NAMALWA (cell line): ENCODE data around the gene CSNK1D.

Source experiments
- DNase-seq: peaks from one replicate; pipeline ENCODE4 v3.0.0-alpha.2; 2015; ENCODE audit warnings: low spot score

Gene CSNK1D

DNA sequence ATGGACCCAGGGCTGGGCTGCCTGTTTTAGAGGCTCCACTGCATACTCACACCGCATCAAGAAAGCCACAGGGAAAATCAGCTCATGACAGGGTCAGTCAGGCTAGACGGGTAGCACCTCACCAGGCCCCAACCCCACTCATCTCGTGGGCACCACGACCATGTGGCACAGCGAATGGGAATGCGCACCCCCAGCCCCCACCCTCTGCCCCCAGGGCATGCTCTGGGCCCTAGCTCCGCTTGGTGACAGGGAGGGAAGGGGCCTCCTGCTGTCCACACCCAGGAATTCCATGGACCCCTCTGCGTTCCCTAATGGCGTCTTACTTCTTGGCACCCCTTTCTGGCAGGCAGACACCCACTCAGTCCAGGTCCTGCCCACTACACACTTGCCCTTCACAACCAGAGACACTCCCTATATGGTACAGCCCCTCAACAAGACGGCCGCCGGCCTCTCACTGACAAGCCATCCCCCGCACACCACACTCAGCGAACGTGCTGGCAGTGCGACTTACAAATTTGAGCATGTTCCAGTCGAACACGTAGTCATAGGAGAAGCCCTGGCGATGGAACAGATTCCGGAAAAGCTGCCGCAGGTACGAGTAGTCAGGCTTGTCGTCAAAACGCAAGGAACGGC lies 22.5 kb downstream of the CSNK1D start:
- no peak for DNase-seq

DNA sequence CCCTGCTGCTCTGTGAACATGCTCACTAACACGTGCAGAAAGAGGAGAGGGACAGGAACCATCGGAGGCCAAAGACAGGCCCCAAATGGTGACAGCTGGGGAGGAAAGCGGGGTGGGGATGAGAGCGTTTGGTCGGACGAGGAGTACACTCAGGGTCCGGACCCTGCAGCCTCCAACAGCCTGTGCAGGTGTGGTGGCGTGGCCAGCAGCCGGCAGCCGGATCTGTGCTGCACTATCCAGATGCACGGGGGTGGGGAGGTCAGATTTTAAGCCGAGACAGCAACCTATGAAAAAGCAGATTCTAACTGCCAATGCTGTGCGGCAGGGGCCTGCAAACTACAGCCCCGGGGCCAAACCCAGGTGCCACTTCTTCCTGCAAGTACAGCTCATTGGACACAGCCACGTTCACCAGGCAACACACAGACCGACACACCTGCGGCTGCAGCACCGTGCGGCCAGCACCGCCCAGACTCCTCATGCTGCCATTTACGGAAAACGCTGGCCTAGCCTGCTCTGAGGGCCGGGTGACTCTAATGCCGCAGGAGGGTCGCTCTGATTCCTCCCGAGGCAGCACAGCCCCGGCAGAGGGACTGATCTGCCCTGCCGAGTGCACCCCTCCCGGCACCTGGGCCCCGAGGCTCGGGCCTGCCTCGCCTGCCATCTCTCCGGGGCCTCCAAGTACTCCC lies 23.5 kb downstream of the CSNK1D start:
- no peak for DNase-seq

DNA sequence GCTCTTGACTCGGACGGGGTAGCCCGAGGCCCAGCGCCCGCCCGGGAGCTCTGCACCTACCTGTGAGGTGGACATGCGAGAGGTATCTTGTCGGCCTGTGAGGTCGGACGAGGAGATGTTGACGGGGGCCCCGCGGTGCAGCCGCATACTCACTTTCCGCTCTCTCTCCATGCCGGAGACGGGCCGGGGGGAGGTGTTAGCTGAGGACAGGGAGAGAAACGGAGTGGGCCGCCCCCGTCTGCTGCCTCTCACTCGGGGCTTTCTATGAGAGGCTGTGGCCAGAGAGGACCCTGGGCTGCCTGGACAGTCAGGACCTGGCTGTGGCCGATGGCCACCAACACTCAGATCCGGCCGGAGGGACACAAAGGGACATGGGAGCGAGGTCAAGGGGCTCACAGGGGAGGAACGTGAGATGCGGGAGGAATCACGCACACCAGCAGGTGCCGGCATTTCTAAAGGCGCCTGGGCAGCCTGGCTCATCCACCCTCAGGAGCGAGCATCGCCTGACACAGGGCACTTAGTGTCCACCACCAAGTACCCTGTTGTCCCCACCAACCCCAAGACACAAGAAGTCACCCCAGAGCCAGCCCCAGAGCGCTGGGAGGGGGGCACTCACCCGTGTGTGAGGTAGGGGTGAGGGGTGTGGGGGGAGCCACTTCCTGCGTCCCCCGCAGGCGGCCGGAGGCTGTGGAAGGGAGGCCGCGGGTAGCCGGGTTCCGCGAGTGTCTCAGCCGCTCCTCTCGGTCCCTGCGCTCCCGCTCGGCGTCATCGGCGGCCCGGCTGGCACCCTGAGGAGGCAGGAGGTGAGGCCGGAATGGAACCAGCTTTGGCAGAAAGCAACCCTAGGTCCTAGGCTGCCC lies 24.5 kb downstream of the CSNK1D start:
- DNase-seq = no peak

DNA sequence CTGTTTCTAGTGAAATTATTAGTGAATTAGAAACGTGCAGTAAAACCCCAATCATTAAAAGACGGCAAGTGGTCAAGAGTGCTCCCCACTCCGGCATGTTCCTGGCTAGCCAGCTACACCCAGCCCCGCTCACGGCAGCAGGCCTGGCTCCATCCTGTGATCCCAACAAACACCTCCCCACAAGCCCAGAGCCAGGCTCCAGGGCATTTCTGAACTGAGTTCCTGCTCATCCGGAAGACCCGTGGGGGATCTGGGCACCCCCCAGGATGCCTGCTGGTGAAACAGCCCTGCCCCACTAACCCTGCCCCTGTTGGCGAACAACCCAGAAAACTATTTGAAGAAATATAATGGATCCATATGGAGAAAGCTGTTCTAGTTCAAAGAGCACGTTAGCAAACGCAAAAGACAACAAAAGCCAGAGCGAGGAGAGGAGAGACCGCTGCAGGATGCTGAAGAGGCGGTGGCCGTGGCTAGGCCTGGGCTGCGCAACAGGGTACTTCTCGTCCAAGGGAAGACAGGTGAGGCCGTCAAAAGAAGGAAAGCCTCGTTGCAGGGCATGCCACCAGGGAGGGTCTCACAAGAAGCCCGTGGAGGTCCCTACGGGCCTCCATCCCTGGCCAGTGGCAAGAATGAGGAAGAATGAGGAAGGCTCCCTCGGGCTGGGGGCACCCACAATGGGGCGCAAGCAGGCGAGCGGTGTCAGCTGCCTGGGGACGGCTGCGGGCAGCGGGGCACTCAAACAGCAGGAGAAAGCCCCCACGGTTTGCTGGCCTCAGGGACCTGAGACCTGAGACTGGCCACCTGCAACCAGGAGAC lies 25.4 kb downstream of the CSNK1D start:
- no peak for DNase-seq

DNA sequence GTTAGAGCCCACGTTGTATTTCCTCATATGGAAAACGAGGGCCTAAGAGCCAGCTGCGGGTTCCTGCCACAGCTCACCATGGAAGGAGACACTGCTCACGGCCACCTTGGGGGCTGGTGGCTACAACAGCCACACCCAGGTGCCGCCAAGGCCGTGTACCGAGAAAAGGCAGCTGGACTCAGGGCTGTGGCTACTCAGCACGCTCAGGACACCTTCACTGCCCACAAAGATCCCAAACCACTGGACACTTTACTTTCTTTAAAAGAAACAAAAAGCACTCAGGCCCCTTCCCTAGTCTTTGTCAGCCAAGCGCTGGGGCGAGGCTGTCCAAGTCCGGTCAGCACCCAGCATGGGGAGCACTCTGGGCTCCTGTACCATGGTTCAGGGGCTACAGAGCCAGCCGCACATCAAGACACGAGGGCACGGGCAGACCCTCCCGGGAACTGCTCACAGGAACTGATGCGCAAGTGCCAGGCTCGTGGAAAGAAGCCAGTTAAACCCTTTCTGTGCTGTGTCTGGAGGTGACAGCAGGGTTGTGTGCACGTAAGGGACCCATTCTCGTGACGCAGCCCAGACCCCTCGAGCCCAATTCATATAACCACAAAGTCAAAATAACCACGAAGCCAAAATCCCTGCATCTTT lies 26.2 kb downstream of the CSNK1D start:
- no peak for DNase-seq

DNA sequence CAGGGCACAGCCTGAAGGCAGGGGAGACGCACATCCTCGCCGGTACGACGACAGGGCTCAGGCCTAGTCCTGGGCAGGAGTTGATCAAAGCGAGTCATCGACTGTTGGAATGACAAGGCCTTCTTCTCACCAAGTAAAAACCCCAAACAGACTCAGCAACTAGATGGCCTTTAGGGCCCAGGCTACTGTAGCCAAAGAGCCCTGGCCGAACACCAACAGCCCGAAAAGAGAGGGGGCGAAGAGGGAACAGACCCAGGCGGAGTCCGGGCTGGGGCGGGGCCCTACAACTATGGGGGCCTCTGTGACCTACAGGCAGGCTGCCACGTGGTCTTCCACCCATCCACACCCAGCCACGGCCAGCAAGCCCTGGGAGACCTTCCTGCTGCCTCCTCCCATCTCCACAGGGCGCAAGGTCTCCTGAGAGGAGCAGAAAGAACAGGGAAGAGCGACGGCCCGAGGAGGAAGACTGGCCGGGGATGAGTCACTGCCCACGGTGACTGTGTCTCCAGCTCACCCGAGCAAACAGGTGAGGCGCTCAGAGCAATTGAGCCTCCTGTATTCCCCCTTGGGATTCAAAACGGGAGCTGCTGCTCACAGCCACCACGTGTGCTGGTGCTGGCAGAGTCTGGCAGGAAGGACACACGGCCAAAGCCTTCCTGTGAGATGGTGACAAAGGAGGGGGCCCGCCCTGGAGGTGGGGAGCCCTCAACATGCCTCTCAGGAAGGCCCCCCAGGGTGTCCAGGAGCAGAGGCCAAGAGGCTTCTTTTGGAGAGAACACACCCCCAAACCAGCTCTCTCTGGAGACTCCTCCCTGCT lies 26.9 kb downstream of the CSNK1D start:
- no peak for DNase-seq

DNA sequence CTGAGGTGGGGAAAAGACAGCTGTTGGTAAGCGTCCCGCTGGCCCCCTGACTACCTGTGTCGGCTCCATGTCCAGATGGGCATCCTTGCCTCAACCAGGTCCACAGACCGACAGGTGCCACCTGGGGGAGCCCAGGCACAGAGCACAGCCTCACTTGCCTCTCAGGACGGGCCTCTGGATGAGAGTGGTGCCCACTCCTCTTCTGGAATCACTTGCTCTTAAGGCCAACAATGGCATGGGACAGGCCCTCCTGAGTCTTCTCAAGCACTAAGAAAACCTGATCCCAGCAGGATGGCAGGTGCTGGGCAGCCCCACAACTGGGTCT lies 27.5 kb downstream of the CSNK1D start:
- DNase-seq = no peak

DNA sequence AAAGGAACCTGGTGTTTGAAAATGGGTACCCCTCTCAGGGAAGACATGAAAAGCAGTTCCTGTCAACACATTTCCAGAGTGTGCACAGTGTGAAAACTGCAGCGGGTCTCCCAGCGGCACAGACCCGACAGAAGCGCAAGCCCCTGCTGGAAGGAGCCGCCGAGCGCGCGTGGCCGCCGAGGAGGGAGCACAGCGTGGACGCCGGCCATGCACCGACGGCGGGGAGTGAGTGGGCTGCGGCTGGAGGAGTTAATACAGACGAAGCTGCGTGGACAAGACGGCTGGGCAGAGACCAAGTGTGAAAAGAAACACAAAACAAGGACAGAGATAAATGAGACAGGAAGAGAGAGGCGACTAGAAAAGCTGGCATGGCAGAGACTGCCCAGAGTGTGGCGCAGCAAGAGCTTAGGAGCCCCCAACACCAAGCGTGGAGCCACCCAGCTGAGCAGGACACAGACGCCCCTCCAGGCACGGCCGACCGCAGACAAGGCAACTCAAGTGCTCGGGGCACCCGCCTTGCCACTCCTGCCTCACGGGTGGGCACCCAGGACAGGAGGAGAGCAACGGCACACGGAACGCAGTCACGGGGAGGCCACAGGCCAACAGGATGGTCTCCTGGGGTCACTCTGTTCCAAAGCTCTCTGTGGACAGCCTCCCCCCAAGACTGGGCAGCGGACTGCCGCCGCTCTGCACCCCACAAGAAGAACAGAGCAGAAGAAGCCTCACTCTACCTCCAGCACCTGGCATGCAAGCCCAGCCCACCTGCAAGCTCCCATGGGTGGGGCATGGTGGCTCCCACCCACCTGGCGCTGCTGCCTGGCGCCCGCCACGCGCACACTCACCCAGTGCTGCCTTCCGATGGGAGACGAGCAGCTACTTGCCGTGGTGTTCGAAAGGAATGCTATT lies 28.1 kb downstream of the CSNK1D start:
- no peak for DNase-seq

DNA sequence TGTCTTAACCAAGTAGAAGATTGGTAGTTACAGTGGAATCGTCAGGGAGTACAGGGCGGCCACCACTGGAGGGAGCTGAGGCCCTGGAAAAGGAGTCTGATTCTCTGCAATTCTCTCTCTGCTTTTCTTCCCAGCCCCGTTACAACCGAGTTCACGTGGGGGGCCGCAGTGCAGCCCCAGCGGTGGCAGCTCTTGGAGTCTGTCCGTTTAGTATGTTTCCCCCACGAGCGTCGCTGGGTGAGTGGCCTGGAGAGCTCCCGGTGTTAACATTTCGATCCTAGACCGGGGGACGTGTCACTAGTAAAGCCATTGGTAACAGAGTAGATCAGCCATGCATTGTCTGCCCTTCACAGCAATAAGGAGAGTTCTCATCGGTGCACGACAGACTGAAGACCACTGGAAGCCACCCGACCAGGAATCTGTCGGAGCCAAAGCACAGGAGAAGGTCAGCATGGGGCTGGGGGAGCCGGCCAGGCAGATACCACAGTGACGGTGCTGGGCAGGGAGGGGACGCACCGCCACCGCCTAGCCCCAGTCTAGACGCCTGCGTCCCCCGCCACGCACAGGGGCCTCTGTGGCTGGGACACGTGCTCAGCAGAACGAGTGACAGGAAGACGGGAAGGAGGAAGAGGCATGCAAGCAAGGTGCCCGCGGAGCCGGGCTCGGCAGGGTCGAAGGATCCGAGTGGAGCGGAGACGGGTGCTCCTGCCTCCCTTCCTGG lies 28.9 kb downstream of the CSNK1D start:
- no peak for DNase-seq

DNA sequence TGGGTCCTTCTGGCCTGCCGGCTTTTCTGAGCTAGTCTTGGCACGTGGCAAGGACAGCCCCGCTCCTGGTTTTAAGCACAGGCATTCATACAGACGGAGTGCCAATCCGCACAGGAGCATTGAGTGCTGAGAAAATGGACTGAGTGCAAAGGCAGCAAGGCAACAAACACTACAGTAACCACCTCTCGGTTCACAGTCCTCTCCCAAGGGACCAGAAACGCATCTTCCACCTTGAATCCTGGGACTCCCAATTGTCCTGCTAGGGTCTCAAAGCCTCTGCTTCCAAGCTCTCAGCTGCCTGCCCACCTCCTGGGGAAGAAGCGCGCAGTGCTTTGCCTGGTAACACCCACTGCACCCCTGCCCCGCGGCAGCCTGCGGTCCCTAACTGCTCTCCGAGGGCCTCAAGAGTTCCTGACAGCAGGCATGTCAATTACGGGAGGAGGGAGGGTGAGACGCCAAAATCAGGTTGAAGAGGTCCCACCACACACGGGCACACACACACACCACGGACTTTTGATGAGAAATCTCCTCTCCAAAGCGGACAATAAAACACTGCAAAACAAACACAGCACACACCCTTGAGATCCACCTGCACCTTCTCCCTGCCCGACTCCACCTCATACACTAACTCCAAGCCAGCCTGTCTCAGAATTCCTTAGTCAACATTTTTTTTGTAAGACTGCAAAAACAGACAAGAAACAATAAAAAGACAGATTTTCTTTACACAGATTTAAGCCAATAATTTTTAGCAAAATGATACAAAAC lies 29.7 kb downstream of the CSNK1D start:
- no peak for DNase-seq

DNA sequence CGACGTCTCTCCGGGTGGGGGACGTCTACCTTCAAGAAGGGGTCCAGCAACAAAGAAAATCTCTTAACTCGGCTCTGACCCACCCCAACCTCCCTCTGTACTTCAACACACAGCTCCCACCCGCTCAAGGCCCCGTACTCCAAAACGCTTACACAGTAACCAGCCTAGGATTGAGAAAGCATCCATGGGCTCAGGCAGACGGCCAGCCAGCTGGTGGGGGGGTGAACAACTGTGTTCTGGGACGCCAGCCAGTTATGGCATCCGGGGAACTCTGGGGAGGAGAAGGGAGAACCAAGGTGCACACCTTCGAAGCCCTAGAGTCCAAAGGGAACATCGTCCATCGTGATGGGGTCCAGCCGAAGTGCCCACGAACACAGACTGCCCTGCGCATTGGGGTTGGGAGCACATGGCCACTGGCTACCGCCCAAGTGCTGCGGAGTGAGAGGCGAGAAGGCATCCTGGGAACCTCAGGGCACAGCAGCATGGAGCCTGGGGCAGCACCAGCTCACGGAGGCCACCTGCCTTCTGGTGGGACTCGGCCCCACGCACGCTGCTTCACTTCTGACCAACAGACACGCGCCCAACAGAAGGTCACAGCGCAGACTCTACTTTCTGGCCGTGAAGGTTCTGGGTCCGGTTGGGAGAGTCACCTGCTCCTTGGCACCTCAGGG lies 30.4 kb downstream of the CSNK1D start:
- DNase-seq = no peak

DNA sequence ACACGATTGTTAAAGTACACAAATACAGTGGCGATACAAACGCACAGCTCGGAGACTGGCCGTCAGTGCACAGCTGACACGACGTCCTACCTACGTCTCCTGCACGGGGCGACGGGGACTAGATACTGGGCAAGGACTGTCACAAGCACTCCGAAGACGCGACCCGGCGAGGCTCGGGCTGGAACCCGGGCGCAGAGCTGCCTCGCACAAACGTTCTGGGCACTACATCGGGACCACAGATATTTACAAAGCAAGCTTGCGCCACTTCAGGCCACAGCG lies 30.9 kb downstream of the CSNK1D start:
- no peak for DNase-seq

DNA sequence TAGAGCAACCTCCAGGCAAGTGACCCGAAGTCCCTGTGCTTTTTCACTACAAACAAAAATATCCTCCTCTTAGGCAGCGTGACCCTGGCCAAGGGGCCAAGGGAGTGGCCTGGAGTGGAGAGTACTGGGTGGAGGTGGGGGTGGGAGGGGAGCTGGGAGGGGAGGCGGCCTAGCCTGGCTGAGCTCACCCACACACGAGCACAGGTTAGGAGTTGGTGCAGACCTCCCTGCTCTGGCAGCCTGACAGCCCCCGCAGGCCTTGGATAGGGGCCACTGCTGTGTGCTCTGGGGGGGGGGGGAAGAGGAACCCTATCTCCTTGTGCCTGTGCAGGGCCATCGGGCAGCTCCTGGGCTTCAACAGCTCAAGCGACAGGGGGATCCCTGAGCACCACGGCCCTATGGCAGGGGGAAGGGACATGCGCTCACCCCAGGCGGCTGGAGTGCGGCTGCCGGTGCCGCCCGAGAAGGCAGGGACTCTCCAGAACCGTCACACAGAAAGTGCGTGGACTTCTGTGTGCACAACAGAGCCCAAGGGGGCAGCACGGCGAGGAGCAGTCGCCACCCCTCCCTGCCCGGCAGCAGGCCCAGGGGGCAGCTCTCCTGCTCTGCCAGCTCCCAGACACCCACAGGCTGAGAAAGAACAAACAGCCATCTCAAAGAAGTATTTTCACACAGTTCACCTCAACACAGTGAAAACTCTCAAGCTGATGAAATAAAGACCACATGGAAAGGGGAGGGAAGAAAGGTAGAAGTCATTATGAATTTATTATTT lies 31.4 kb downstream of the CSNK1D start:
- no peak for DNase-seq

DNA sequence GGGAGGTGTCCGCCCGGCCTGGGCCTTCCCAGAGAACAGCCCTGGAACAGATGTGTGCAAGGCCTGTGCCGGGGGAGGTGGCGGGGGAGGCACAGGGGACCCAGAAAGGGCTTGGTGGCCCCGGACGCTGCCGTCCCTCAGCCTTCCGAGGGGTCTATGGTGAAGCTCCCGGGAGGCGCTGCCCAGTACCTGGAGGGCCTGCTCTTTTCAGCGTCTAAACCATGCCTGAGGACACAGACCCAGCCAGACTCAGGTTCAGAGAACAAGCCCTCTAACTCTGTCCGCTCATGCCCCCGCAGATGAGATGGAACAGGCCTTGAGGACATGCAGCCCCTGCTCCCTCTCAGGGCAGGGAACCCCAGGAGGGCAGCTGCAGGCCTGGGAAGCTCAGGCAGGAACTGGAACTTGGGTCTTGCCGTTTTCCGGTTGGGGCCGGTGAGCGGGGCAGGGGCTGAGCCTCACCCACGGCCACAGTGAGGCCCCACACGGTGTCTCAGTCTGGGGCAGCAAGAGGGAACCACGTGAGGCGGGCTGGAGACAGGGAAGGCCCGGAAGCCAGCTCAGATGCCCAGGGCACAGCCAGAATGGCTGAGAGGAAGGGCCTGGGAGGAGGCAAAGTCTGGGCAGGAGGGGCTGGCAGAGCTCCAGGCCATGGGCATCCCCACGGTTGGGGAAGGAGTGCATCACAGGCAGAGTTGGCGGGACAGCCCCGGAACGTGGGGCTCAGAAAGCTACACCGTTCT lies 32.1 kb downstream of the CSNK1D start:
- no peak for DNase-seq

DNA sequence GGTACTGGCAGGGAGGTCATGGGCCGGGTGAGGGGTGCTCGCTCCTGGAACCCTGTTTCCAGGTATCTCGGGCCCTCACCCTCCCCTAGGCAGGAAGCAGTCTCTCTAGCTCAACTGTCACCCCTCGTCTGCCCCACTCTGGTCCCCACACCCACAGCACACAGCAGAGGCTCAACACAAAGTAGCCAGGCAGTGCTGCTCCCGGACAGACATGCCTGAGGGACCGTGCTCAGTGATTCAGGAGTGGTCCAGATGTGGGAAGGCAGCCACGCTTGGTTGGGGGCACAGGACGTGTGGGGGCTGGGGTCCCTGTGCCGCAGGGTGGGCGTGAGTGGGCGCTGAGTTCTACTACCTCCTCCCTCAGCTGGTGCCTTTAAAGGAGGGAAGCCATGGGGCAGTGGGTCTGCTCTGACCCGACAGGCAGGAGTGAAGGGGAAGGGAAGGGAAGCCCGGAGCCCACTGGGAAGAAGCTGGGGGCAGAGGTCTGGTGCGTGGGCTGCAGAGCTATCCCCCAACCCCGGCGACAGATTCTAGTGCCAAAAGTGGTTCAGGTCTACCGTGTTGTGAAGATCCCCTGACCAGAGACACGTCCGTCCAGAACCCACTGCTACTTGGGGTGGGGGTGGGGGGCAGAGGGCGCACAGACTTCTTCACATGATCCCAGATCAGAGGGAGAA lies 32.9 kb downstream of the CSNK1D start:
- no peak for DNase-seq

DNA sequence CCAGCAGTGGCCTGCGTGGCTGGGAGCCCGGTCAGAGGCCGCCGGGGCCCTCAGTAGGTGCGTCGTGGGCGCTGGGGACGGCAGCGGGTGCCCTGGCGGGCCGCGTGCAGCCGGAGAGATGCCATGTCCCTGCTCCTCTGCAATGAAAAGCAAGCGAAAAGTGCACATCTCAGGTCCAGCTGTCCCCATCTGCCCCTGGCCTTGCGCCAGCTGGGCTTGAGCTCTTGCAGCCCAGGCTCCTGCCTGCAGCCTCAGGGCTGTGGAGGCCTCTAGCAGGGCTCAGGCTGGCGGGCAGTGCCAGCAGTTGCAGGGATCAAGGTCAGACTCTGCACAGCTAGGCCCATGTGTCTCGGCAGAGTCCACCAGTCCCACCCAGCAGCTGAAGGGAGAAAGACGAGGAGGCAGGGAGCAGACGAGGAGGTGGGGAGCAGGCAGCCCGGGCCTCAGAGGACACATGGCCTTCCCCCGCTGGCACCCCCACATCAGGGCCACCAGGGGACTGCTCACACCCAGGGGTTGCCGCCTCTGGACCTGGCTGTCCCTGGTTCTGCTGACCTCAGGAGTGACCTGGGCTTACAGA lies 33.5 kb downstream of the CSNK1D start:
- DNase-seq = no peak
